ENCODE measurements around the gene ADI1. TPM values are rescaled to one million over a fixed set of nuclear protein-coding genes. Genes with fewer than 3 reads are reported as not detected.

Gene ADI1
- total and polyA plus RNA-seq, 4 donors: 56.2 to 660 (median 158) TPM

GRCh38 chr2:3457524-3458395 lies 61.6 kb downstream of the ADI1 start:
- H3K36me3 ChIP-seq (ENCODE audit: control insufficient read depth in 4 of 4, insufficient read depth in 3 of 4, low read depth in 1 of 4, low read length in 3 of 4): peaks cover 4 to 29% (median 6%) of the 10 kb centered on the region in 4 donors
- no peak for TF ChIP-seq JUND (IDR thresholded peaks at IDR 0.05)
- TF ChIP-seq RAD21 (IDR thresholded peaks at IDR 0.05): no peak
- TF ChIP-seq, protein P1, sequence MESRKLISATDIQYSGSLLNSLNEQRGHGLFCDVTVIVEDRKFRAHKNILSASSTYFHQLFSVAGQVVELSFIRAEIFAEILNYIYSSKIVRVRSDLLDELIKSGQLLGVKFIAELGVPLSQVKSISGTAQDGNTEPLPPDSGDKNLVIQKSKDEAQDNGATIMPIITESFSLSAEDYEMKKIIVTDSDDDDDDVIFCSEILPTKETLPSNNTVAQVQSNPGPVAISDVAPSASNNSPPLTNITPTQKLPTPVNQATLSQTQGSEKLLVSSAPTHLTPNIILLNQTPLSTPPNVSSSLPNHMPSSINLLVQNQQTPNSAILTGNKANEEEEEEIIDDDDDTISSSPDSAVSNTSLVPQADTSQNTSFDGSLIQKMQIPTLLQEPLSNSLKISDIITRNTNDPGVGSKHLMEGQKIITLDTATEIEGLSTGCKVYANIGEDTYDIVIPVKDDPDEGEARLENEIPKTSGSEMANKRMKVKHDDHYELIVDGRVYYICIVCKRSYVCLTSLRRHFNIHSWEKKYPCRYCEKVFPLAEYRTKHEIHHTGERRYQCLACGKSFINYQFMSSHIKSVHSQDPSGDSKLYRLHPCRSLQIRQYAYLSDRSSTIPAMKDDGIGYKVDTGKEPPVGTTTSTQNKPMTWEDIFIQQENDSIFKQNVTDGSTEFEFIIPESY (IDR thresholded peaks at IDR 0.05): no peak
- TF ChIP-seq NR2F2 (IDR thresholded peaks at IDR 0.05): no peak
- no peak overlapping the region for H3K4me3 ChIP-seq (ENCODE audit: low read depth in 1 of 3, low read length in 3 of 3)
- 96% methylated on average over 30 of the region's 30 CpGs for WGBS
- no peak overlapping the region for H3K9ac ChIP-seq (ENCODE audit: low read depth in 1 of 2, low read length in 2 of 2)
- H3K27me3 ChIP-seq (ENCODE audit: control insufficient read depth in 4 of 4, insufficient read depth in 4 of 4, low read length in 3 of 4): no peaks in the 10 kb centered on the region
- H3K27ac ChIP-seq (ENCODE audit: low read depth in 1 of 2, low read length in 2 of 2): no peak overlapping the region
- no peaks in the 10 kb centered on the region for H3K9me3 ChIP-seq (ENCODE audit: control insufficient read depth in 4 of 4, low read length in 3 of 4)
- DNase-seq (ENCODE audit: low spot score): no peak
- H3K4me1 ChIP-seq (ENCODE audit: control insufficient read depth in 4 of 4, insufficient read depth in 4 of 4, low read length in 3 of 4): peaks cover 0 to 13% (median 8%) of the 10 kb centered on the region in 4 donors

- no peaks in the 10 kb centered on the region for H3K9me3 ChIP-seq (ENCODE audit: control insufficient read depth in 4 of 4, low read length in 3 of 4)
- peaks cover 4 to 34% (median 6%) of the 10 kb centered on the region in 4 donors for H3K36me3 ChIP-seq (ENCODE audit: control insufficient read depth in 4 of 4, insufficient read depth in 3 of 4, low read depth in 1 of 4, low read length in 3 of 4)
- no peak overlapping the region for H3K4me3 ChIP-seq (ENCODE audit: low read depth in 1 of 3, low read length in 3 of 3)
- no peak for DNase-seq (ENCODE audit: low spot score)
- TF ChIP-seq, protein P2, sequence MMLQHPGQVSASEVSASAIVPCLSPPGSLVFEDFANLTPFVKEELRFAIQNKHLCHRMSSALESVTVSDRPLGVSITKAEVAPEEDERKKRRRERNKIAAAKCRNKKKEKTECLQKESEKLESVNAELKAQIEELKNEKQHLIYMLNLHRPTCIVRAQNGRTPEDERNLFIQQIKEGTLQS (IDR thresholded peaks at IDR 0.05): no peak
- no peak for TF ChIP-seq RXRA (IDR thresholded peaks at IDR 0.05)
- no peak for TF ChIP-seq YY1 (IDR thresholded peaks at IDR 0.05)
- TF ChIP-seq GABPA (IDR thresholded peaks at IDR 0.05 in 1 of 2, conservative IDR thresholded peaks at IDR 0.05 in 1 of 2): no peak
- no peak for TF ChIP-seq RAD21 (IDR thresholded peaks at IDR 0.05)
- TF ChIP-seq, protein P3, sequence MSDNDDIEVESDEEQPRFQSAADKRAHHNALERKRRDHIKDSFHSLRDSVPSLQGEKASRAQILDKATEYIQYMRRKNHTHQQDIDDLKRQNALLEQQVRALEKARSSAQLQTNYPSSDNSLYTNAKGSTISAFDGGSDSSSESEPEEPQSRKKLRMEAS (IDR thresholded peaks at IDR 0.05): no peak
- no peak for TF ChIP-seq HNF4A (conservative IDR thresholded peaks at IDR 0.05)
- TF ChIP-seq SP1 (IDR thresholded peaks at IDR 0.05): no peak
- TF ChIP-seq, protein P1 (IDR thresholded peaks at IDR 0.05): no peak
- TF ChIP-seq FOXA1 (IDR thresholded peaks at IDR 0.05): no peak
- no peak for TF ChIP-seq FOXA2 (IDR thresholded peaks at IDR 0.05)
- TF ChIP-seq HNF4G (IDR thresholded peaks at IDR 0.05): no peak
- no peak for TF ChIP-seq REST (IDR thresholded peaks at IDR 0.05)
- no peak for TF ChIP-seq TAF1 (conservative IDR thresholded peaks at IDR 0.05)
- TF ChIP-seq JUND (IDR thresholded peaks at IDR 0.05): no peak
- peaks cover 0 to 10% (median 6%) of the 10 kb centered on the region in 4 donors for H3K4me1 ChIP-seq (ENCODE audit: control insufficient read depth in 4 of 4, insufficient read depth in 4 of 4, low read length in 3 of 4)
- H3K27me3 ChIP-seq (ENCODE audit: control insufficient read depth in 4 of 4, insufficient read depth in 4 of 4, low read length in 3 of 4): no peaks in the 10 kb centered on the region
- no peak overlapping the region for H3K9ac ChIP-seq (ENCODE audit: low read depth in 1 of 2, low read length in 2 of 2)
- no peak overlapping the region for H3K27ac ChIP-seq (ENCODE audit: low read depth in 1 of 2, low read length in 2 of 2)
- WGBS: 98% methylated on average over 14 of the region's 14 CpGs
Observed at GRCh38 chr2:3456125-3456524, 63.2 kb downstream of the ADI1 start.
